Thyroid gland (tissue), 4 donors: ENCODE data around the gene ELL3. TPM values are rescaled to one million over a fixed set of nuclear protein-coding genes. Genes with fewer than 3 reads are reported as not detected.
"Not testable (repeated sequence)": the region's sequence is repeated elsewhere in the genome, so short reads cannot be mapped to it uniquely, and the experiment has no call there.

Experiments used
- DNase-seq, 2 donors: peaks; one replicate each; pipeline ENCODE4 v3.0.0-alpha.2; 2019
- H3K27ac ChIP-seq, 3 donors: fragments of 200-600 bp; sonication (generic); 1 replicate in 2 of 3; 2 replicates in 1 of 3; pipeline ENCODE4 v1.5.1; 2016 to 2019; ENCODE audit warnings: mild to moderate bottlenecking in 1 of 3, moderate library complexity in 1 of 3
- H3K27me3 ChIP-seq: fragments of 200-600 bp; sonication (generic); one replicate; pipeline ENCODE4 v1.5.1; 2019
- H3K36me3 ChIP-seq, 2 donors: fragments of 200-600 bp; sonication (generic); one replicate each; pipeline ENCODE4 v1.5.1; 2016 to 2019
- H3K4me1 ChIP-seq, 2 donors: fragments of 200-600 bp; sonication (generic); one replicate each; pipeline ENCODE4 v1.5.1; 2017 to 2019
- H3K4me3 ChIP-seq, 3 donors: fragments of 200-600 bp; sonication (generic); replicated peaks in 1 of 3; 1 replicate in 2 of 3; 2 replicates in 1 of 3; pipeline ENCODE4 v1.5.1; 2016; ENCODE audit warnings: mild to moderate bottlenecking in 1 of 3
- H3K9me3 ChIP-seq: fragments of 200-600 bp; sonication (generic); one replicate; pipeline ENCODE4 v1.5.1; 2017
- CTCF ChIP-seq, 6 experiments: fragments of 200-600 bp in 3 of 6; fragments of 450-650 bp in 3 of 6; sonication (generic) in 3 of 6; IDR thresholded peaks; one replicate each; pipeline ENCODE4 v1.5.1; 2016 to 2019; ENCODE audit warnings: antibody characterized with exemption in 6 of 6, mild to moderate bottlenecking in 2 of 6, inconsistent platforms in 1 of 6, moderate library complexity in 1 of 6
- POLR2A ChIP-seq, 2 donors: fragments of 450-650 bp; IDR thresholded peaks; one replicate each; pipeline ENCODE4 v1.6.1; 2017; ENCODE audit warnings: antibody characterized with exemption in 2 of 2, mild to moderate bottlenecking in 2 of 2, moderate library complexity in 1 of 2
- WGBS, 2 donors: methylation state at CpG; one replicate each; pipeline ENCODE4 v1.1.5; 2017; 5-methylcytosine and 5-hydroxymethylcytosine counted together
- intact Hi-C: fragments of 100-400 bp; cut with DNase I; formaldehyde crosslinking; loops from one replicate; pipeline ENCODE4 v1.15.1; 2023
- total RNA-seq, 4 donors: library from RNA; depleted of rRNA; stranded (reverse); fragments of >200 nt; gene quantifications; one replicate each; pipeline ENCODE4 v1.2.3, GENCODE V29; 2016

The ELL3 gene
- total RNA-seq, 4 donors from 2014 or later, result 2.1 to 11.4 (median 5.3) TPM

- WGBS, 2 donors, result 84 to 94% methylated on average over 6 of the region's 6 CpGs
- no peaks in the 10 kb centered on the region for H3K9me3 ChIP-seq
- no peak overlapping the region for H3K27ac ChIP-seq
- DNase-seq, result no peak
- H3K4me1 ChIP-seq, result no peaks in the 10 kb centered on the region
- H3K4me3 ChIP-seq, result no peak overlapping the region
- intact Hi-C loops, result no loop called here
- no peak for TF ChIP-seq CTCF (IDR thresholded peaks at IDR 0.05)
- TF ChIP-seq POLR2A (IDR thresholded peaks at IDR 0.05), result no peak
- H3K27me3 ChIP-seq, result no peaks in the 10 kb centered on the region
- peaks cover 87 to 88% of the 10 kb centered on the region in 2 donors for H3K36me3 ChIP-seq
Measured at GRCh38 chr15:43808960-43809678, 32.4 kb upstream of the ELL3 start.

- TF ChIP-seq POLR2A (IDR thresholded peaks at IDR 0.05) (no peak), CTCF (IDR thresholded peaks at IDR 0.05) (no peak)
- Histone ChIP-seq H3K27me3 (no peaks in the 10 kb centered on the region), H3K9me3 (no peaks in the 10 kb centered on the region), H3K4me3 (no peak overlapping the region), H3K36me3 (peaks cover 80 to 82% of the 10 kb centered on the region in 2 donors), H3K27ac (no peak overlapping the region), H3K4me1 (no peaks in the 10 kb centered on the region)
- no peak for DNase-seq
- 96 to 98% methylated on average over 5 of the region's 5 CpGs for WGBS, 2 donors
- intact Hi-C loops, result no loop called here
Measured at GRCh38 chr15:43808435-43808950, 31.7 kb upstream of the ELL3 start.

GRCh38 chr15:43802676-43803075, 25.9 kb upstream of the ELL3 start:
- DNase-seq, H3K27me3 ChIP-seq, H3K27ac ChIP-seq, H3K9me3 ChIP-seq, intact Hi-C loops, H3K4me3 ChIP-seq: not testable (repeated sequence)
- H3K36me3 ChIP-seq, result peaks cover 34 to 35% of the 10 kb centered on the region in 2 donors
- 98% methylated on average over 7 of the region's 7 CpGs for WGBS, 2 donors
- peaks cover 20 to 32% of the 10 kb centered on the region in 2 donors for H3K4me1 ChIP-seq

GRCh38 chr15:43800286-43801141, 23.7 kb upstream of the ELL3 start, which contains the start of gene HYPK:
Gene HYPK (plus strand): TSS chr15:43800599. CDS start chr15:43800623, 24 bp downstream.
- H3K4me1 ChIP-seq, result peaks cover 20 to 34% of the 10 kb centered on the region in 2 donors
- no peaks in the 10 kb centered on the region for H3K9me3 ChIP-seq
- TF ChIP-seq POLR2A (IDR thresholded peaks at IDR 0.05) (peak in 1 of 2 donors; percentile 88), CTCF (IDR thresholded peaks at IDR 0.05) (no peak)
- DNase-seq, result peak; percentile 94
- H3K27ac ChIP-seq, result peak within 1 kb of the TSS; percentile 89 to 100 (median 96)
- H3K4me3 ChIP-seq, result peak within 1 kb of the TSS; percentile 28 to 83 (median 72)
- 9 to 10% methylated on average over 35 to 44 of the region's 44 CpGs for WGBS, 2 donors
- H3K27me3 ChIP-seq, result no peaks in the 10 kb centered on the region
- intact Hi-C loops, result no loop called here
- peaks cover 14 to 16% of the 10 kb centered on the region in 2 donors for H3K36me3 ChIP-seq

GRCh38 chr15:43799945-43800285, 23.1 kb upstream of the ELL3 start, which contains the start of gene SERINC4:
Gene SERINC4 (minus strand): TSS chr15:43800220. CDS start chr15:43799986, 234 bp downstream.
- peak within 1 kb of the TSS; percentile 28 to 83 (median 72) for H3K4me3 ChIP-seq
- peaks cover 20 to 40% of the 10 kb centered on the region in 2 donors for H3K4me1 ChIP-seq
- H3K27me3 ChIP-seq, result no peaks in the 10 kb centered on the region
- DNase-seq, result no peak
- 97 to 99% methylated on average over 5 to 7 of the region's 8 CpGs for WGBS, 2 donors
- intact Hi-C loops, result no loop called here
- peaks cover 10 to 11% of the 10 kb centered on the region in 2 donors for H3K36me3 ChIP-seq
- no peak for TF ChIP-seq CTCF (IDR thresholded peaks at IDR 0.05)
- no peak for TF ChIP-seq POLR2A (IDR thresholded peaks at IDR 0.05)
- H3K27ac ChIP-seq, result peak within 1 kb of the TSS; percentile 89 to 100 (median 96)
- H3K9me3 ChIP-seq, result no peaks in the 10 kb centered on the region
